Trophoblast cell (in vitro differentiated cells and primary cell): Measurements from ENCODE around the gene SORCS3.

Experiments used
- DNase-seq, 2 donors: peaks; one replicate each; pipeline ENCODE4 v3.0.0-alpha.2; 2016
- H2AFZ ChIP-seq: 2 replicates; pipeline ENCODE4 v1.6.1; 2013; ENCODE audit warnings: low read length, moderate library complexity, mild to moderate bottlenecking; ENCODE audit not compliant: insufficient read depth, poor library complexity
- H2AK5ac ChIP-seq: 2 replicates; pipeline ENCODE4 v1.6.1; 2013; ENCODE audit warnings: mild to moderate bottlenecking, low read length
- H2BK120ac ChIP-seq: 2 replicates; pipeline ENCODE4 v1.6.1; 2013; ENCODE audit warnings: low read length, mild to moderate bottlenecking, moderate library complexity; ENCODE audit not compliant: insufficient read depth, poor library complexity
- H2BK12ac ChIP-seq: 2 replicates; pipeline ENCODE4 v1.6.1; 2013; ENCODE audit warnings: mild to moderate bottlenecking, low read length, moderate library complexity
- H2BK5ac ChIP-seq: 2 replicates; pipeline ENCODE4 v1.6.1; 2013; ENCODE audit warnings: low read length, low read depth, moderate library complexity, mild to moderate bottlenecking; ENCODE audit not compliant: poor library complexity
- H3K14ac ChIP-seq: 2 replicates; pipeline ENCODE4 v1.6.1; 2013; ENCODE audit warnings: mild to moderate bottlenecking, low read length
- H3K18ac ChIP-seq: 2 replicates; pipeline ENCODE4 v1.6.1; 2013; ENCODE audit warnings: mild to moderate bottlenecking, low read length
- H3K23ac ChIP-seq: 2 replicates; pipeline ENCODE4 v1.6.1; 2013; ENCODE audit warnings: low read length
- H3K27ac ChIP-seq: 2 replicates; pipeline ENCODE4 v1.5.1; 2013; ENCODE audit warnings: low read depth, mild to moderate bottlenecking, inconsistent platforms, low read length, moderate library complexity
- H3K27me3 ChIP-seq: 2 replicates; pipeline ENCODE4 v1.6.1; 2013; ENCODE audit warnings: inconsistent platforms, mild to moderate bottlenecking, low read length, moderate library complexity; ENCODE audit not compliant: insufficient read depth
- H3K36me3 ChIP-seq, 2 experiments: 1 replicate in 1 of 2; 2 replicates in 1 of 2; pipeline ENCODE4 v1.6.1; 2013; ENCODE audit warnings: low read length in 2 of 2, mild to moderate bottlenecking in 2 of 2, moderate library complexity in 1 of 2; ENCODE audit not compliant: insufficient read depth in 2 of 2, control insufficient read depth in 1 of 2
- H3K4ac ChIP-seq: 2 replicates; pipeline ENCODE4 v1.6.1; 2013; ENCODE audit warnings: low read depth, mild to moderate bottlenecking, low read length, moderate library complexity
- H3K4me1 ChIP-seq, 2 experiments: 1 replicate in 1 of 2; 2 replicates in 1 of 2; pipeline ENCODE4 v1.6.1; 2013; ENCODE audit warnings: low read length in 2 of 2, mild to moderate bottlenecking in 2 of 2, moderate library complexity in 1 of 2; ENCODE audit not compliant: insufficient read depth in 2 of 2, control insufficient read depth in 1 of 2
- H3K4me2 ChIP-seq: 2 replicates; pipeline ENCODE4 v1.6.1; 2013; ENCODE audit warnings: inconsistent platforms, mild to moderate bottlenecking, low read length, moderate library complexity
- H3K4me3 ChIP-seq: 2 replicates; pipeline ENCODE4 v1.5.1; 2013; ENCODE audit warnings: mild to moderate bottlenecking, low read depth, low read length, inconsistent platforms
- H3K79me1 ChIP-seq: one replicate; pipeline ENCODE4 v1.6.1; 2013; ENCODE audit warnings: low read length
- H3K79me2 ChIP-seq: 2 replicates; pipeline ENCODE4 v1.6.1; 2013; ENCODE audit warnings: low read length, mild to moderate bottlenecking; ENCODE audit not compliant: control insufficient read depth, insufficient read depth, poor library complexity
- H3K9ac ChIP-seq: 2 replicates; pipeline ENCODE4 v1.6.1; 2013; ENCODE audit warnings: mild to moderate bottlenecking, low read length
- H3K9me3 ChIP-seq: 2 replicates; pipeline ENCODE4 v1.6.1; 2013; ENCODE audit warnings: low read depth, mild to moderate bottlenecking, control low read depth, inconsistent platforms, low read length; ENCODE audit not compliant: insufficient read depth
- H4K12ac ChIP-seq: 2 replicates; pipeline ENCODE4 v1.6.1; 2013; ENCODE audit warnings: low read depth, mild to moderate bottlenecking, low read length, moderate library complexity
- H4K8ac ChIP-seq: 2 replicates; pipeline ENCODE4 v1.6.1; 2013; ENCODE audit warnings: low read depth, mild to moderate bottlenecking, low read length, moderate library complexity
- H4K91ac ChIP-seq: one replicate; pipeline ENCODE4 v1.6.1; 2013; ENCODE audit warnings: low read depth, mild to moderate bottlenecking, low read length, moderate library complexity
- WGBS: extraction: QIAGEN DNeasy Blood & Tissue Kit; methylation state at CpG from one replicate; pipeline ENCODE4 v1.1.7; 2013; ENCODE audit warnings: missing lambda C conversion rate; ENCODE audit not compliant: insufficient read length, insufficient coverage; ENCODE audit errors: extremely low coverage; 5-methylcytosine and 5-hydroxymethylcytosine counted together

The SORCS3 gene

GRCh38 chr10:104767745-104768144 lies 126.7 kb downstream of the SORCS3 start:
- Histone ChIP-seq H4K8ac (no peak overlapping the region), H3K27me3 (no peaks in the 10 kb centered on the region), H4K12ac (no peak overlapping the region), H2AFZ (no peak overlapping the region), H2BK120ac (no peak overlapping the region), H3K9ac (no peak overlapping the region), H3K4ac (no peak overlapping the region), H2BK12ac (no peak overlapping the region), H2BK5ac (no peak overlapping the region), H3K23ac (no peak overlapping the region), H3K9me3 (no peaks in the 10 kb centered on the region), H3K4me3 (no peak overlapping the region), H3K4me1 (no peaks in the 10 kb centered on the region), H3K4me2 (no peak overlapping the region), H3K36me3 (no peaks in the 10 kb centered on the region), H3K79me1 (no peaks in the 10 kb centered on the region), H3K18ac (no peak overlapping the region), H3K14ac (no peak overlapping the region), H2AK5ac (no peak overlapping the region), H3K79me2 (no peaks in the 10 kb centered on the region), H3K27ac (no peak overlapping the region), H4K91ac (no peak overlapping the region)
- no peak for DNase-seq
- no CpG with 5 or more reads among the region's 1 CpG for WGBS

- WGBS, result no CpG with 5 or more reads among the region's 3 CpGs
- Histone ChIP-seq H3K27ac (no peak overlapping the region), H3K4me3 (no peak overlapping the region), H3K79me1 (no peaks in the 10 kb centered on the region), H2AK5ac (no peak overlapping the region), H3K4me2 (no peak overlapping the region), H3K79me2 (no peaks in the 10 kb centered on the region), H4K91ac (no peak overlapping the region), H3K36me3 (no peaks in the 10 kb centered on the region), H3K18ac (no peak overlapping the region), H3K9me3 (no peaks in the 10 kb centered on the region), H4K8ac (no peak overlapping the region), H2BK12ac (no peak overlapping the region), H2BK120ac (no peak overlapping the region), H3K23ac (no peak overlapping the region), H3K4me1 (no peaks in the 10 kb centered on the region), H3K14ac (no peak overlapping the region), H2BK5ac (no peak overlapping the region), H3K27me3 (no peaks in the 10 kb centered on the region), H3K9ac (no peak overlapping the region), H2AFZ (no peak overlapping the region), H4K12ac (no peak overlapping the region), H3K4ac (no peak overlapping the region)
- DNase-seq, result no peak
These were observed 132.0 kb downstream of the SORCS3 start for GRCh38 chr10:104773105-104773504.

- no peak overlapping the region for H3K9ac ChIP-seq
- H3K4me2 ChIP-seq, result no peak overlapping the region
- H2AK5ac ChIP-seq, result no peak overlapping the region
- no peaks in the 10 kb centered on the region for H3K79me2 ChIP-seq
- no peak overlapping the region for H2AFZ ChIP-seq
- WGBS, result 100% methylated on average over 3 of the region's 6 CpGs
- no peak overlapping the region for H3K23ac ChIP-seq
- no peak overlapping the region for H4K8ac ChIP-seq
- H2BK12ac ChIP-seq, result no peak overlapping the region
- no peak overlapping the region for H3K14ac ChIP-seq
- H3K4me1 ChIP-seq, result no peaks in the 10 kb centered on the region
- H3K9me3 ChIP-seq, result no peaks in the 10 kb centered on the region
- H3K4ac ChIP-seq, result no peak overlapping the region
- H4K91ac ChIP-seq, result no peak overlapping the region
- no peak overlapping the region for H3K18ac ChIP-seq
- H2BK120ac ChIP-seq, result no peak overlapping the region
- H3K79me1 ChIP-seq, result no peaks in the 10 kb centered on the region
- no peak overlapping the region for H3K4me3 ChIP-seq
- H2BK5ac ChIP-seq, result no peak overlapping the region
- H3K27me3 ChIP-seq, result no peaks in the 10 kb centered on the region
- H4K12ac ChIP-seq, result no peak overlapping the region
- no peaks in the 10 kb centered on the region for H3K36me3 ChIP-seq
- no peak for DNase-seq
- H3K27ac ChIP-seq, result no peak overlapping the region
These were observed 133.1 kb downstream of the SORCS3 start for GRCh38 chr10:104774234-104774633.

- H4K8ac ChIP-seq, result no peak overlapping the region
- H3K36me3 ChIP-seq, result no peaks in the 10 kb centered on the region
- no peak overlapping the region for H2BK5ac ChIP-seq
- WGBS, result no CpG with 5 or more reads among the region's 4 CpGs
- no peaks in the 10 kb centered on the region for H3K79me1 ChIP-seq
- H2AFZ ChIP-seq, result no peak overlapping the region
- H3K9ac ChIP-seq, result peak overlapping the region; percentile 14
- H3K27ac ChIP-seq, result no peak overlapping the region
- H3K18ac ChIP-seq, result no peak overlapping the region
- no peak overlapping the region for H2AK5ac ChIP-seq
- H2BK120ac ChIP-seq, result no peak overlapping the region
- no peak overlapping the region for H4K91ac ChIP-seq
- no peaks in the 10 kb centered on the region for H3K4me1 ChIP-seq
- no peak overlapping the region for H3K4me2 ChIP-seq
- H4K12ac ChIP-seq, result no peak overlapping the region
- H3K79me2 ChIP-seq, result no peaks in the 10 kb centered on the region
- H3K4ac ChIP-seq, result no peak overlapping the region
- no peak for DNase-seq
- no peaks in the 10 kb centered on the region for H3K27me3 ChIP-seq
- no peak overlapping the region for H2BK12ac ChIP-seq
- H3K23ac ChIP-seq, result no peak overlapping the region
- H3K9me3 ChIP-seq, result no peaks in the 10 kb centered on the region
- no peak overlapping the region for H3K14ac ChIP-seq
- H3K4me3 ChIP-seq, result no peak overlapping the region
These were observed 136.2 kb downstream of the SORCS3 start for GRCh38 chr10:104777086-104777799.
